Renal cortex interstitium (tissue), 11 donors: Measurements from ENCODE around the gene BRINP3. TPM values are rescaled to one million over a fixed set of nuclear protein-coding genes. Genes with fewer than 3 reads are reported as not detected.

Experiments used
- DNase-seq, 11 donors: peaks; one replicate each; pipeline ENCODE4 v3.0.0-alpha.2; 2013; ENCODE audit warnings: low read depth in 9 of 11, low spot score in 4 of 11; ENCODE audit errors: extremely low read depth in 1 of 11
- polyA plus RNA-seq, 3 donors: library from polyadenylated mRNA; unstranded; fragments of 120-200 nt; gene quantifications; one replicate each; pipeline ENCODE4 v1.2.1, GENCODE V29; 2013; ENCODE audit not compliant: insufficient read length in 3 of 3

Gene BRINP3
- polyA plus RNA-seq, 3 donors = 3.4 to 5.6 (median 4.5) TPM

DNA sequence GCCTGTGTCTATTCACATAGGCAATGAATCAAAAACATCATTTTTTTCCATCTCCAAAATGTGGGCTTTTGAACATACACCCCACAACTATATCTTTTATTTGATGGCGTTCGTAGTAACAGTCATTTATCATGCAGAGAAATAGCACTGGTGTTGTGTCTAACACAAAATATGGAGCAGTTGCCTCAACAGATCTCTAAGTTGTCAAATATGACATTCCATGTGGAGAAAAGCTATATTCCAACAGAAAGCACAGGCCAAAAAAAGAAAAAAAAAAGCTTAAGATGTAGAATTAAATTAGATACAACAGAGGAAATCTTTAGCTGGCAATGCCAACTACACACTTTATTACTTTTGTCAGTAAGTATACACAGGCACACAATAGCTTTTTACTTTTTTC, 411.7 kb downstream of the BRINP3 start:
- DNase-seq = no peak

DNA sequence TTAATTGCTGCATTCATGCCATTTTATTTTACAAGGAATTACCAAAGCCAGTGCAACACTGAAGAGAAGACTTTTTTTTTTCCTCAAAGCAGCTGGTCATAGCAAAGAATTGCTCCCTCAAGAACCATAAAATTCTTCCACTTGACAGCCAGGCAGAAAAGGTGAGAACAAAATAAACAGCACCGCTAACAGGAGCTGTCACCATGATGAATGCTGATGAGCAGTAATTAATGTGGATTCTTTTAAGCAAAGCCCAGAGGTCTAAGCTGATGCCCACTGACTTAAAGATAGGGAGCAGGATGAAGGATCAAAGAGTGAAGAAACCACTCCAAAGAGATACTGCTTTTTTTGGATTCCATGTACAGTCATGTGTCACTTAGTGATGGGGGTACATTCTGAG, 428.4 kb downstream of the BRINP3 start:
- DNase-seq = peak in 6 of 11 donors; percentile 3 to 34 (median 14)
